ENCODE data around the gene ROGDI. TPM values are rescaled to one million over a fixed set of nuclear protein-coding genes. Genes with fewer than 3 reads are reported as not detected.

ROGDI gene
- total and polyA plus RNA-seq, 2 donors from 2014 or later, result 20.8 to 86.1 TPM

DNA sequence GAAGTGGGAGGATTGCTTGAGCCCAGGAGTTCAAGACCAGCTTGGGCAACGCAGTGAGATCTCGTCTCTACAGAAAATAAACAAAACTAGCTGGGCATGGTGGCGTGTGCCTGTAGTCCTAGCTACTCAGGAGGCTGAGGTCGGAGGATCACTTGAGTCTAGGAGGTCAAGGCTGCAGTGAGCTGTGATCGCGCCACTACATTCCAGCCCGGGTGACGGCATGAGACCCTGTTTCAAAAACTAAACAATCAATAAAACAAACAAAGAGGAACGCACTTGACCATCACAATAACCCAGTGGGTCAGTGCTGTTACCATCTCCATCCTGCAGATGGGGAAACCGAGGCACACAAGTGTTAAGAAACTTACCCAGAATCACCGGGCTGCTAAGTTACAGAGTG lies 49.2 kb downstream of the ROGDI start:
- TF ChIP-seq, protein P1, sequence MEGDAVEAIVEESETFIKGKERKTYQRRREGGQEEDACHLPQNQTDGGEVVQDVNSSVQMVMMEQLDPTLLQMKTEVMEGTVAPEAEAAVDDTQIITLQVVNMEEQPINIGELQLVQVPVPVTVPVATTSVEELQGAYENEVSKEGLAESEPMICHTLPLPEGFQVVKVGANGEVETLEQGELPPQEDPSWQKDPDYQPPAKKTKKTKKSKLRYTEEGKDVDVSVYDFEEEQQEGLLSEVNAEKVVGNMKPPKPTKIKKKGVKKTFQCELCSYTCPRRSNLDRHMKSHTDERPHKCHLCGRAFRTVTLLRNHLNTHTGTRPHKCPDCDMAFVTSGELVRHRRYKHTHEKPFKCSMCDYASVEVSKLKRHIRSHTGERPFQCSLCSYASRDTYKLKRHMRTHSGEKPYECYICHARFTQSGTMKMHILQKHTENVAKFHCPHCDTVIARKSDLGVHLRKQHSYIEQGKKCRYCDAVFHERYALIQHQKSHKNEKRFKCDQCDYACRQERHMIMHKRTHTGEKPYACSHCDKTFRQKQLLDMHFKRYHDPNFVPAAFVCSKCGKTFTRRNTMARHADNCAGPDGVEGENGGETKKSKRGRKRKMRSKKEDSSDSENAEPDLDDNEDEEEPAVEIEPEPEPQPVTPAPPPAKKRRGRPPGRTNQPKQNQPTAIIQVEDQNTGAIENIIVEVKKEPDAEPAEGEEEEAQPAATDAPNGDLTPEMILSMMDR (IDR thresholded peaks at IDR 0.05; ENCODE audit: borderline replicate concordance, extremely low read depth, insufficient read depth), result no peak
- Histone ChIP-seq H3K9ac (ENCODE audit: low read length in 3 of 3) (no peak overlapping the region), H3K4me1 (ENCODE audit: control insufficient read depth in 2 of 3, insufficient read depth in 2 of 3, low read depth in 1 of 3, low read length in 3 of 3) (no peaks in the 10 kb centered on the region), H3K36me3 (ENCODE audit: control insufficient read depth in 2 of 3, insufficient read depth in 3 of 3, low read length in 3 of 3) (peaks cover 7 to 23% (median 21%) of the 10 kb centered on the region in 3 donors), H3K27ac (ENCODE audit: low read depth in 2 of 2, low read length in 2 of 2) (no peak overlapping the region), H3K27me3 (ENCODE audit: control insufficient read depth, insufficient read depth, low read length) (no peaks in the 10 kb centered on the region), H3K9me3 (ENCODE audit: control insufficient read depth in 2 of 3, insufficient read depth in 1 of 3, low read length in 3 of 3) (peaks cover 0 to 2% (median 0%) of the 10 kb centered on the region in 3 donors), H3K4me3 (ENCODE audit: low read length in 3 of 3) (no peak overlapping the region)
- FAIRE-seq, result no peak
- intact Hi-C loops (cut with DNase I), result no loop called here
- DNase-seq, result no peak

DNA sequence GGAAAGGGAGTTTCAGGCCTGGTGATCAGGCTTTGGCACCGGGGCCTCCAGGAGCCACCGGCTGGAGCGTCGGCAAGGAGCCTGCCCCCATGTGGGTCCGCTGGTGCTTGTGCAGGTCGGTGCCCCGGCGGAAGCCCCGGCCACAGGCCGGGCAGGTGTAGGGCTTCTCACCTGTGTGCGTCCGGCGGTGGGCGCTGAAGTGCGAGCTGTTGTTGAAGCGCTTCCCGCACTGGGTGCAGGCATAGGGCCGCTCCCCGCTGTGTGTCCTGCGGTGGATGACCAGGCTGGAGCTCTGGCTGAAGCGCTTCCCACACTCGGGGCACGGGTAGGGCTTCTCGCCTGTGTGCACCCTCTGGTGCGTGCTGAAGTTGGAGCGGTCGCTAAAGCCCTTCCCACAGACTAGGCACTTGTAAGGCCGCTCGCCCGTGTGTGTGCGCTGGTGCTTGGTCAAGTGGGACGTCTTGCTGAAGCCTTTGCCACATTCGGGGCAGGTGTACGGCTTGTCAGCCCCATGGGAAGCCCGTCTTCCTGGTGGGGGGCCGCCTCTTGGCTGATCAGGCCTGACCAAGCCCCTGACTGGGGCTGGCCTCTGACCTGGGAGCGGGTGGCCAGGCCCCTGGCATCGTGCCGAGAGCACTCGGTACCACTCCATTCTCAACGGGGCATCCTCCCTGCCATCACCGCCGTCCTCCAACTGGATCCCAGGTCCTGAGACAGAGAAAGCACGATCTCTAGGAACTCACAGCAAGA lies 49.9 kb downstream of the ROGDI start:
- H3K27me3 ChIP-seq (ENCODE audit: control insufficient read depth, insufficient read depth, low read length), result no peaks in the 10 kb centered on the region
- no peak for DNase-seq
- H3K36me3 ChIP-seq (ENCODE audit: control insufficient read depth in 2 of 3, insufficient read depth in 3 of 3, low read length in 3 of 3), result peaks cover 7 to 23% (median 21%) of the 10 kb centered on the region in 3 donors
- no peaks in the 10 kb centered on the region for H3K4me1 ChIP-seq (ENCODE audit: control insufficient read depth in 2 of 3, insufficient read depth in 2 of 3, low read depth in 1 of 3, low read length in 3 of 3)
- no peak for FAIRE-seq
- no peak overlapping the region for H3K9ac ChIP-seq (ENCODE audit: low read length in 3 of 3)
- peaks cover 0 to 2% (median 0%) of the 10 kb centered on the region in 3 donors for H3K9me3 ChIP-seq (ENCODE audit: control insufficient read depth in 2 of 3, insufficient read depth in 1 of 3, low read length in 3 of 3)
- no peak overlapping the region for H3K27ac ChIP-seq (ENCODE audit: low read depth in 2 of 2, low read length in 2 of 2)
- intact Hi-C loops (cut with DNase I), result no loop called here
- TF ChIP-seq, protein P1 (IDR thresholded peaks at IDR 0.05; ENCODE audit: borderline replicate concordance, extremely low read depth, insufficient read depth), result no peak
- no peak overlapping the region for H3K4me3 ChIP-seq (ENCODE audit: low read length in 3 of 3)

DNA sequence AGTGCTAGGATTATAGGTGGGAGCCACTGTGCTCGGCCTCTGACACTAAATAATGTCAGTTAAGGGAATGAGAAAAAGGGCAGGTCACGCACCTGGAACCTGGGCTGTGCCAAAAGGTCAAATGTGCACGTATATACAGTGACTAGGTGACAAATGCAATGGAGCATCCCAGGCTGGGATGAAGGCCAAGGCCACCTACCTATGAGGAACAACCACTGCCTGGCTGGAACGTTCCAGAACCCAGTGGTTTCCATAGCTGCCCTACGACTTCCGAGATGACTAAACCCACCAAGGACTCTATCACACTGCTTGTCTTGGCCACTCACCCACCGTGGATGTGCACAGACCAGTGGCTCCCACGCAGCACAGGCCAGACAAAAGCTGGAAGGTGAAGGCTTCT lies 51.5 kb downstream of the ROGDI start:
- no peaks in the 10 kb centered on the region for H3K27me3 ChIP-seq (ENCODE audit: control insufficient read depth, insufficient read depth, low read length)
- peaks cover 0 to 2% (median 0%) of the 10 kb centered on the region in 3 donors for H3K9me3 ChIP-seq (ENCODE audit: control insufficient read depth in 2 of 3, insufficient read depth in 1 of 3, low read length in 3 of 3)
- intact Hi-C loops (cut with DNase I), result no loop called here
- peaks cover 7 to 23% (median 20%) of the 10 kb centered on the region in 3 donors for H3K36me3 ChIP-seq (ENCODE audit: control insufficient read depth in 2 of 3, insufficient read depth in 3 of 3, low read length in 3 of 3)
- no peak for DNase-seq
- no peak overlapping the region for H3K4me3 ChIP-seq (ENCODE audit: low read length in 3 of 3)
- H3K27ac ChIP-seq (ENCODE audit: low read depth in 2 of 2, low read length in 2 of 2), result no peak overlapping the region
- FAIRE-seq, result no peak
- H3K4me1 ChIP-seq (ENCODE audit: control insufficient read depth in 2 of 3, insufficient read depth in 2 of 3, low read depth in 1 of 3, low read length in 3 of 3), result no peaks in the 10 kb centered on the region
- TF ChIP-seq, protein P1 (IDR thresholded peaks at IDR 0.05; ENCODE audit: borderline replicate concordance, extremely low read depth, insufficient read depth), result no peak
- H3K9ac ChIP-seq (ENCODE audit: low read length in 3 of 3), result no peak overlapping the region

Measured in kidney (tissue), 14 donors.